SK-N-SH treated with all-trans-retinoic acid at 6 μM for 48 hours (cell line): ENCODE measurements around the gene DENND5B.

Experiments
- ATAC-seq: fragments of 200-7000 bp; cut with Tn5 transposase; 3 replicates; pipeline ENCODE4 v1.9.1; 2020; ENCODE audit warnings: mild to moderate bottlenecking, moderate library complexity
- ARNTL ChIP-seq: fragments of 450-650 bp; formaldehyde crosslinking; IDR thresholded peaks from 2 replicates; pipeline ENCODE4 v1.5.0; 2020; ENCODE audit warnings: low read depth, mild to moderate bottlenecking, moderate library complexity, borderline replicate concordance
- BACH2 ChIP-seq: fragments of 250-450 bp; sonication (Bioruptor Pico); IDR thresholded peaks from 2 replicates; pipeline ENCODE4 v1.9.0; 2021; ENCODE audit warnings: mild to moderate bottlenecking, borderline replicate concordance
- CREB5 ChIP-seq: fragments of 250-450 bp; sonication (Bioruptor Pico); IDR thresholded peaks from 2 replicates; pipeline ENCODE4 v1.5.1; 2020; ENCODE audit warnings: low read depth, mild to moderate bottlenecking, moderate library complexity
- CSDC2 ChIP-seq: fragments of 250-450 bp; sonication (Bioruptor Pico); IDR thresholded peaks from 2 replicates; pipeline ENCODE4 v1.5.0; 2020; ENCODE audit warnings: mild to moderate bottlenecking, moderate library complexity
- ESRRG ChIP-seq: fragments of 250-450 bp; sonication (Bioruptor Pico); IDR thresholded peaks from 2 replicates; pipeline ENCODE4 v1.6.1; 2021; ENCODE audit warnings: mild to moderate bottlenecking
- GLIS3 ChIP-seq: fragments of 250-450 bp; sonication (Bioruptor Pico); IDR thresholded peaks from 2 replicates; pipeline ENCODE4 v1.5.0; 2020; ENCODE audit warnings: mild to moderate bottlenecking, moderate library complexity
- ISL1 ChIP-seq: fragments of 250-450 bp; sonication (Bioruptor Pico); IDR thresholded peaks from 2 replicates; pipeline ENCODE4 v2.1.2; 2022; ENCODE audit warnings: mild to moderate bottlenecking, moderate library complexity
- OSR1 ChIP-seq: fragments of 250-450 bp; sonication (Bioruptor Pico); IDR thresholded peaks from 2 replicates; pipeline ENCODE4 v1.8.0; 2022; ENCODE audit warnings: moderate library complexity, mild to moderate bottlenecking, inconsistent platforms
- PATZ1 ChIP-seq: fragments of 250-450 bp; sonication (Bioruptor Pico); IDR thresholded peaks from 2 replicates; pipeline ENCODE4 v1.8.0; 2020; ENCODE audit warnings: mild to moderate bottlenecking, moderate library complexity, borderline replicate concordance
- POU6F1 ChIP-seq: fragments of 250-450 bp; sonication (Bioruptor Pico); IDR thresholded peaks from 2 replicates; pipeline ENCODE4 v1.8.0; 2021; ENCODE audit warnings: low read depth, mild to moderate bottlenecking, moderate library complexity, borderline replicate concordance
- PPARA ChIP-seq: fragments of 250-450 bp; sonication (Bioruptor Pico); IDR thresholded peaks from 2 replicates; pipeline ENCODE4 v1.5.0; 2020; ENCODE audit warnings: mild to moderate bottlenecking, borderline replicate concordance
- RARB ChIP-seq: fragments of 250-450 bp; sonication (Bioruptor Pico); IDR thresholded peaks from 2 replicates; pipeline ENCODE4 v1.8.0; 2021; ENCODE audit warnings: mild to moderate bottlenecking, moderate library complexity
- SNAI2 ChIP-seq: fragments of 250-450 bp; sonication (Bioruptor Pico); IDR thresholded peaks from 2 replicates; pipeline ENCODE4 v1.5.0; 2020; ENCODE audit warnings: mild to moderate bottlenecking, moderate library complexity
- TCF4 ChIP-seq: fragments of 250-450 bp; sonication (Bioruptor Pico); IDR thresholded peaks from 2 replicates; pipeline ENCODE4 v1.8.0; 2021; ENCODE audit warnings: mild to moderate bottlenecking, moderate library complexity, borderline replicate concordance
- TOX ChIP-seq: fragments of 250-450 bp; sonication (Bioruptor Pico); IDR thresholded peaks from 2 replicates; pipeline ENCODE4 v1.8.0; 2021; ENCODE audit warnings: mild to moderate bottlenecking, moderate library complexity, borderline replicate concordance
- TSHZ2 ChIP-seq: fragments of 250-450 bp; sonication (Bioruptor Pico); IDR thresholded peaks from 2 replicates; pipeline ENCODE4 v1.5.0; 2020; ENCODE audit warnings: mild to moderate bottlenecking, moderate library complexity
- ZC3H10 ChIP-seq: fragments of 250-450 bp; sonication (Bioruptor Pico); IDR thresholded peaks from 2 replicates; pipeline ENCODE4 v1.5.1; 2021; ENCODE audit warnings: mild to moderate bottlenecking, moderate library complexity
- ZFP3 ChIP-seq: fragments of 250-450 bp; sonication (Bioruptor Pico); IDR thresholded peaks from 2 replicates; pipeline ENCODE4 v1.5.0; 2020; ENCODE audit warnings: mild to moderate bottlenecking, moderate library complexity
- ZFP30 ChIP-seq: fragments of 450-650 bp; formaldehyde crosslinking; IDR thresholded peaks from 2 replicates; pipeline ENCODE4 v1.5.0; 2022; ENCODE audit warnings: mild to moderate bottlenecking, moderate library complexity
- ZNF565 ChIP-seq: fragments of 450-650 bp; formaldehyde crosslinking; conservative IDR thresholded peaks from 2 replicates; pipeline ENCODE4 v1.5.0; 2020; ENCODE audit warnings: low read depth, mild to moderate bottlenecking, moderate library complexity
- ZNF70 ChIP-seq: fragments of 450-650 bp; formaldehyde crosslinking; IDR thresholded peaks from 2 replicates; pipeline ENCODE4 v1.5.0; 2020; ENCODE audit warnings: mild to moderate bottlenecking, moderate library complexity
- ZNF8 ChIP-seq: fragments of 450-650 bp; formaldehyde crosslinking; IDR thresholded peaks from 2 replicates; pipeline ENCODE4 v1.5.0; 2020; ENCODE audit warnings: mild to moderate bottlenecking, moderate library complexity

Gene DENND5B

GRCh38 chr12:31491241-31491794 lies 99.6 kb downstream of the DENND5B start:
- no peak for ATAC-seq
- TF ChIP-seq TOX (no peak), CREB5 (CRISPR knock-in tag) (no peak), SNAI2 (no peak), ZFP3 (CRISPR knock-in tag) (no peak), ESRRG (CRISPR knock-in tag) (no peak), PPARA (no peak), TCF4 (CRISPR knock-in tag) (no peak), RARB (no peak), POU6F1 (no peak), ISL1 (CRISPR knock-in tag) (no peak), CSDC2 (CRISPR knock-in tag) (no peak), ZC3H10 (no peak), BACH2 (CRISPR knock-in tag) (no peak), OSR1 (CRISPR knock-in tag) (no peak), PATZ1 (CRISPR knock-in tag) (no peak), ZFP30 (no peak), ZNF70 (CRISPR knock-in tag) (no peak), ZNF8 (CRISPR knock-in tag) (no peak)

GRCh38 chr12:31488737-31489338 lies 102.1 kb downstream of the DENND5B start:
- no peak; the same call in 2 of the 3 replicates for ATAC-seq
- TF ChIP-seq ZFP30 (no peak), SNAI2 (no peak), RARB (no peak), ZNF565 (CRISPR knock-in tag) (no peak), TCF4 (CRISPR knock-in tag) (no peak), ZFP3 (CRISPR knock-in tag) (no peak), ZC3H10 (no peak), PATZ1 (CRISPR knock-in tag) (no peak), ESRRG (CRISPR knock-in tag) (no peak)

- ATAC-seq, result no peak
- no peak for TF ChIP-seq TCF4 (CRISPR knock-in tag)
- TF ChIP-seq PPARA, result no peak
- no peak for TF ChIP-seq ZNF8 (CRISPR knock-in tag)
- no peak for TF ChIP-seq RARB
- no peak for TF ChIP-seq ESRRG (CRISPR knock-in tag)
- TF ChIP-seq POU6F1, result no peak
- TF ChIP-seq ARNTL (CRISPR knock-in tag), result no peak
- TF ChIP-seq CSDC2 (CRISPR knock-in tag), result no peak
- TF ChIP-seq ZNF70 (CRISPR knock-in tag), result no peak
- TF ChIP-seq BACH2 (CRISPR knock-in tag), result no peak
- TF ChIP-seq ISL1 (CRISPR knock-in tag), result no peak
- no peak for TF ChIP-seq ZNF565 (CRISPR knock-in tag)
- TF ChIP-seq TSHZ2, result no peak
- no peak for TF ChIP-seq ZC3H10
- no peak for TF ChIP-seq SNAI2
- no peak for TF ChIP-seq PATZ1 (CRISPR knock-in tag)
- no peak for TF ChIP-seq GLIS3
These were observed 105.4 kb downstream of the DENND5B start for GRCh38 chr12:31485571-31485970.
